CD14-positive monocyte (primary cell): ENCODE results near the gene NAA11. TPM values are rescaled to one million over a fixed set of nuclear protein-coding genes. Genes with fewer than 3 reads are reported as not detected.

ENCODE experiments used
- DNase-seq, 3 donors: peaks; one replicate each; pipeline ENCODE4 v3.0.0-alpha.2; 2011 to 2022
- H2AFZ ChIP-seq: 2 replicates; pipeline ENCODE4 v1.6.0; 2012; ENCODE audit warnings: mild to moderate bottlenecking, low read depth, low read length, inconsistent platforms; ENCODE audit not compliant: insufficient read depth, poor library complexity, severe bottlenecking
- H3K27ac ChIP-seq, 2 donors: 1 replicate in 1 of 2; 2 replicates in 1 of 2; pipeline ENCODE4 v1.5.1; 2012 to 2013; ENCODE audit warnings: low read length in 2 of 2, control low read depth in 1 of 2, inconsistent platforms in 1 of 2, low read depth in 1 of 2, mild to moderate bottlenecking in 1 of 2
- H3K27me3 ChIP-seq, 2 donors: one replicate each; pipeline versions ENCODE4 v1.6.0 to v1.6.1; 2011 to 2013; ENCODE audit warnings: low read length in 2 of 2; ENCODE audit not compliant: control insufficient read depth in 2 of 2, insufficient read depth in 2 of 2
- H3K36me3 ChIP-seq, 2 donors: replicated peaks in 1 of 2; 1 replicate in 1 of 2; 2 replicates in 1 of 2; pipeline versions ENCODE4 v1.5.1 to v1.6.1; 2012 to 2013; ENCODE audit warnings: low read length in 2 of 2, control low read depth in 1 of 2, inconsistent platforms in 1 of 2, mild to moderate bottlenecking in 1 of 2; ENCODE audit not compliant: insufficient read depth in 2 of 2, control insufficient read depth in 1 of 2
- H3K4me1 ChIP-seq, 2 donors: 1 replicate in 1 of 2; 2 replicates in 1 of 2; pipeline versions ENCODE4 v1.5.1 to v1.6.1; 2012 to 2013; ENCODE audit warnings: low read length in 2 of 2, control low read depth in 1 of 2, inconsistent platforms in 1 of 2, mild to moderate bottlenecking in 1 of 2, moderate library complexity in 1 of 2; ENCODE audit not compliant: insufficient read depth in 2 of 2, control insufficient read depth in 1 of 2
- H3K4me2 ChIP-seq: replicated peaks from 2 replicates; pipeline ENCODE3; 2012; ENCODE audit warnings: low read length, moderate library complexity, mild to moderate bottlenecking; ENCODE audit not compliant: poor library complexity, severe bottlenecking; ENCODE audit errors: extremely low read depth
- H3K4me3 ChIP-seq, 3 experiments: fragments of 200-600 bp in 1 of 3; sonication (generic) in 1 of 3; replicated peaks in 1 of 3; 1 replicate in 2 of 3; 2 replicates in 1 of 3; pipeline ENCODE4 v1.5.1; 2011 to 2013; ENCODE audit warnings: low read length in 3 of 3, mild to moderate bottlenecking in 3 of 3, control low read depth in 2 of 3, low read depth in 2 of 3, inconsistent platforms in 1 of 3, moderate library complexity in 1 of 3
- H3K79me2 ChIP-seq: 2 replicates; pipeline ENCODE4 v1.6.0; 2012; ENCODE audit warnings: mild to moderate bottlenecking, control low read depth, inconsistent platforms, low read length, moderate library complexity; ENCODE audit not compliant: insufficient read depth
- H3K9ac ChIP-seq: 2 replicates; pipeline ENCODE4 v1.6.0; 2017; ENCODE audit warnings: low read length, mild to moderate bottlenecking; ENCODE audit not compliant: insufficient read depth, poor library complexity, severe bottlenecking
- H3K9me3 ChIP-seq, 2 donors: replicated peaks in 1 of 2; 1 replicate in 1 of 2; 2 replicates in 1 of 2; pipeline versions ENCODE4 v1.5.1 to v1.6.1; 2012 to 2013; ENCODE audit warnings: low read length in 2 of 2, control low read depth in 1 of 2; ENCODE audit not compliant: control insufficient read depth in 1 of 2, insufficient read depth in 1 of 2
- H4K20me1 ChIP-seq: 2 replicates; pipeline ENCODE4 v1.6.0; 2012; ENCODE audit warnings: mild to moderate bottlenecking, low read length, control low read depth, moderate library complexity; ENCODE audit not compliant: insufficient read depth
- H3K27ac Mint-ChIP-seq, 7 donors: one replicate each; pipeline ENCODE4 v1.8.0; 2020; ENCODE audit warnings: mild to moderate bottlenecking in 7 of 7, mixed read lengths in 7 of 7, moderate library complexity in 6 of 7, inconsistent platforms in 2 of 7
- H3K27me3 Mint-ChIP-seq, 3 donors: one replicate each; pipeline ENCODE4 v1.8.0; 2021 to 2022; ENCODE audit warnings: low read depth in 3 of 3, mild to moderate bottlenecking in 3 of 3, mixed read lengths in 3 of 3, moderate library complexity in 3 of 3, inconsistent platforms in 1 of 3
- H3K36me3 Mint-ChIP-seq, 2 donors: one replicate each; pipeline ENCODE4 v1.8.0; 2020; ENCODE audit warnings: mixed read lengths in 2 of 2, inconsistent platforms in 1 of 2, mild to moderate bottlenecking in 1 of 2
- H3K4me1 Mint-ChIP-seq: one replicate; pipeline ENCODE4 v1.8.0; 2020; ENCODE audit warnings: mild to moderate bottlenecking, mixed read lengths
- H3K4me3 Mint-ChIP-seq, 2 donors: one replicate each; pipeline ENCODE4 v1.8.0; 2020; ENCODE audit warnings: mild to moderate bottlenecking in 2 of 2, mixed read lengths in 2 of 2, moderate library complexity in 1 of 2
- H3K9me3 Mint-ChIP-seq, 7 donors: one replicate each; pipeline ENCODE4 v1.8.0; 2020 to 2022; ENCODE audit warnings: mixed read lengths in 7 of 7, mild to moderate bottlenecking in 6 of 7, moderate library complexity in 6 of 7, inconsistent platforms in 2 of 7
- CTCF ChIP-seq: fragments of 200-600 bp; IDR thresholded peaks from one replicate; pipeline ENCODE4 v1.8.0; 2022; ENCODE audit warnings: antibody characterized with exemption, mild to moderate bottlenecking
- WGBS: methylation state at CpG from one replicate; pipeline ENCODE4 v1.1.5; 2013; ENCODE audit warnings: missing lambda C conversion rate; ENCODE audit not compliant: insufficient coverage; 5-methylcytosine and 5-hydroxymethylcytosine counted together
- intact Hi-C, 2 donors: fragments of 100-400 bp; cut with micrococcal nuclease; formaldehyde crosslinking; loops; one replicate each; pipeline versions ENCODE4 v1.15.0 to v1.15.1; 2023
- polyA plus RNA-seq, 3 donors: library from polyadenylated mRNA; depleted of rRNA in 1 of 3; unstranded in 2 of 3; stranded (reverse) in 1 of 3; fragments of 300-500 nt in 2 of 3; fragments of >200 nt in 1 of 3; fragmentation: Illumina TruSeq in 2 of 3; gene quantifications; 1 replicate in 2 of 3; 2 replicates in 1 of 3; pipeline ENCODE4 v1.2.3, GENCODE V29; 2012 to 2021

NAA11 gene
- polyA plus RNA-seq, 3 donors = not detected

GRCh38 chr4:79348405-79348804, 22.5 kb upstream of the NAA11 start:
- no peaks in the 10 kb centered on the region for H3K4me1 Mint-ChIP-seq
- H3K27me3 ChIP-seq = no peaks in the 10 kb centered on the region
- H2AFZ ChIP-seq = no peak overlapping the region
- H3K4me3 ChIP-seq = no peak overlapping the region
- peaks cover 6 to 25% (median 12%) of the 10 kb centered on the region in 7 donors for H3K9me3 Mint-ChIP-seq
- no peaks in the 10 kb centered on the region for H3K36me3 Mint-ChIP-seq
- H3K4me2 ChIP-seq = no peak overlapping the region
- no peaks in the 10 kb centered on the region for H3K79me2 ChIP-seq
- H3K4me3 Mint-ChIP-seq = no peak overlapping the region
- WGBS = no CpG with 5 or more reads among the region's 2 CpGs
- intact Hi-C loops = no loop called here
- no peak for DNase-seq
- H3K27ac ChIP-seq = no peak overlapping the region
- peaks cover 0 to 5% of the 10 kb centered on the region in 2 donors for H3K9me3 ChIP-seq
- no peaks in the 10 kb centered on the region for H3K27me3 Mint-ChIP-seq
- no peak for TF ChIP-seq CTCF
- H3K36me3 ChIP-seq = no peaks in the 10 kb centered on the region
- H3K27ac Mint-ChIP-seq = no peak overlapping the region
- H3K4me1 ChIP-seq = no peaks in the 10 kb centered on the region
- H4K20me1 ChIP-seq = no peaks in the 10 kb centered on the region
- no peak overlapping the region for H3K9ac ChIP-seq

DNA sequence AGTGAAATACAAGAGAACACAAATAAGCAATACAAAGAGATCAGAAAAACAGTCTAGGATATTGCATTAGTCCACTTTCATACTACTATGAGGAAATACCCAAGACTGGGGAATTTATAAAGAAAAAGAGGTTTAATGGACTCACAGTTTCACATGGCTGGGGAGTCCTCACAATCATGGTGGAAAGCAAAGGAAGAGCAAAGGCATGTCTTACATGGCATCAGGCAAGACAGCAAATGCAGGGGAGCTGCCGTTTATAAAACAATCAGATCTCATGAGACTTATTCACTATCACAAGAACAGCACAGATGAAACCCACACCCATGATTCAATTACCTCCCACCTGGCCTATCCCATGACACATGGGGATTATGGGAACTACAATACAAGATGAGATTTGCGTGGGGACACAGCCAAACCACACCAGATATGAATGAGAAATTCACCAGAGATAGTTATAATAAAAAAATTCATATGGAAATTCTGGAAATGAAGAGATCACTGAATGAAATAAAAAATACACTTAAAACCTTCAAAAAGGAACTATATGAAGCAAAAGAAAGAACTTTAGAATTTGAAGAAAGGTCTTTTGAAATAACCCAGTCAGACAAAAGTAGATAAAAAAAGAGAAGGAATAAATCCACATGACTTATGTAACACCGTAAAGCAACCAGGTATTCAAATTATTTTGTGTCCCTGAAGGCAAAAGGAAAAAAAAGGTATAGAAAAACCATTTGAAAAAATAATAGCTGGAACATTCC, 16.2 kb upstream of the NAA11 start:
- H4K20me1 ChIP-seq = no peaks in the 10 kb centered on the region
- peaks cover 0 to 6% (median 1%) of the 10 kb centered on the region in 3 donors for H3K27me3 Mint-ChIP-seq
- no peak overlapping the region for H3K9ac ChIP-seq
- WGBS = no CpG with 5 or more reads among the region's 3 CpGs
- peaks cover 11 to 22% (median 15%) of the 10 kb centered on the region in 7 donors for H3K9me3 Mint-ChIP-seq
- no peaks in the 10 kb centered on the region for H3K36me3 Mint-ChIP-seq
- peaks cover 14 to 16% of the 10 kb centered on the region in 2 donors for H3K9me3 ChIP-seq
- H3K27ac Mint-ChIP-seq = no peak overlapping the region
- H3K36me3 ChIP-seq = no peaks in the 10 kb centered on the region
- H3K27ac ChIP-seq = no peak overlapping the region
- intact Hi-C loops = no loop called here
- no peaks in the 10 kb centered on the region for H3K4me1 Mint-ChIP-seq
- DNase-seq = no peak
- no peaks in the 10 kb centered on the region for H3K27me3 ChIP-seq
- no peak overlapping the region for H3K4me3 Mint-ChIP-seq
- H3K4me2 ChIP-seq = no peak overlapping the region
- no peaks in the 10 kb centered on the region for H3K4me1 ChIP-seq
- H3K4me3 ChIP-seq = no peak overlapping the region
- TF ChIP-seq CTCF = no peak
- H3K79me2 ChIP-seq = no peaks in the 10 kb centered on the region
- H2AFZ ChIP-seq = no peak overlapping the region
